OCI-LY3 (cell line): ENCODE results near the gene RLF.

Experiments used
- EZH2phosphoT487 ChIP-seq: fragments of 200-600 bp; shearing (Covaris generic); IDR thresholded peaks from 2 replicates; pipeline ENCODE4 v1.6.1; 2018; ENCODE audit warnings: antibody characterized with exemption, mixed run types, low read depth
- TF ChIP-seq, protein P1 (sequence below): fragments of 200-600, 300-600 bp; sonication (generic); IDR thresholded peaks from 2 replicates; pipeline ENCODE4 v1.5.1; 2014; ENCODE audit warnings: antibody characterized with exemption, low read length, low read depth

DNA sequence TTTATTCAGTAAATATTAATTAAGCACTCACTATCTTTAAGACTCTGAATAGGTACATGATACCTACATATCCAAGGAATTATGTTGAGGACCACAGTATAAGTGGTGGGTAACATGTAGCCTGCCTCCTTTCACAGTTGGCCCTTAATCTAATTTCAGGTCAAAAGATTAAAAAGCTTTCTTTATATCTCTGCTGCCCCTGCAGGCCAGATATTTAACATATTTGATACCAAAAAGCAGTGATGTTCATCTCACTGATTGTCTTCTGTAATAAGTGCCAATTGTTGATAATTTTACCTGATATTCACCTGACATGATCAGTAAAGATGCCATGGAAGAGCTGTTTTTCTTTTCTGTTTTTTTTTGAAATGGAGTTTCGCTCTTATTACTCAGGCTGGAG lies 36.5 kb downstream of the RLF start:
- TF ChIP-seq, protein P1, sequence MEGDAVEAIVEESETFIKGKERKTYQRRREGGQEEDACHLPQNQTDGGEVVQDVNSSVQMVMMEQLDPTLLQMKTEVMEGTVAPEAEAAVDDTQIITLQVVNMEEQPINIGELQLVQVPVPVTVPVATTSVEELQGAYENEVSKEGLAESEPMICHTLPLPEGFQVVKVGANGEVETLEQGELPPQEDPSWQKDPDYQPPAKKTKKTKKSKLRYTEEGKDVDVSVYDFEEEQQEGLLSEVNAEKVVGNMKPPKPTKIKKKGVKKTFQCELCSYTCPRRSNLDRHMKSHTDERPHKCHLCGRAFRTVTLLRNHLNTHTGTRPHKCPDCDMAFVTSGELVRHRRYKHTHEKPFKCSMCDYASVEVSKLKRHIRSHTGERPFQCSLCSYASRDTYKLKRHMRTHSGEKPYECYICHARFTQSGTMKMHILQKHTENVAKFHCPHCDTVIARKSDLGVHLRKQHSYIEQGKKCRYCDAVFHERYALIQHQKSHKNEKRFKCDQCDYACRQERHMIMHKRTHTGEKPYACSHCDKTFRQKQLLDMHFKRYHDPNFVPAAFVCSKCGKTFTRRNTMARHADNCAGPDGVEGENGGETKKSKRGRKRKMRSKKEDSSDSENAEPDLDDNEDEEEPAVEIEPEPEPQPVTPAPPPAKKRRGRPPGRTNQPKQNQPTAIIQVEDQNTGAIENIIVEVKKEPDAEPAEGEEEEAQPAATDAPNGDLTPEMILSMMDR, result peak; percentile 12; the same call in 1 of the 2 replicates
- no peak for TF ChIP-seq EZH2phosphoT487
